Measurements from ENCODE around the gene ANO5. TPM values are rescaled to one million over a fixed set of nuclear protein-coding genes. Genes with fewer than 3 reads are reported as not detected.

The ANO5 gene
- total RNA-seq, 1 experiment from 2014 or later, result 1.1 TPM

GRCh38 chr11:22208151-22208858 is 15.4 kb downstream of the ANO5 start:
- Histone ChIP-seq H3K9me2 (ENCODE audit: insufficient read depth) (no peaks in the 10 kb centered on the region), H2AFZ (ENCODE audit: low read depth, low read length, poor library complexity, severe bottlenecking) (no peak overlapping the region), H3K9me3 (ENCODE audit: control insufficient read depth in 1 of 2, insufficient read depth in 1 of 2, low read depth in 1 of 2, low read length in 2 of 2) (no peaks in the 10 kb centered on the region), H3K4me1 (ENCODE audit: control insufficient read depth in 1 of 2, insufficient read depth in 2 of 2, low read length in 2 of 2) (no peaks in the 10 kb centered on the region), H3K27me3 (ENCODE audit: insufficient read depth, low read length) (no peaks in the 10 kb centered on the region), H3K9ac (ENCODE audit: low read length) (no peak overlapping the region), H3K27ac (ENCODE audit: low read depth, low read length) (no peak overlapping the region), H3K4me2 (ENCODE audit: low read length) (no peak overlapping the region), H3K36me3 (ENCODE audit: control insufficient read depth in 1 of 2, insufficient read depth in 2 of 2, low read length in 2 of 2) (no peaks in the 10 kb centered on the region), H3K4me3 (replicated peaks in 1 of 2; ENCODE audit: low read depth in 1 of 2, low read length in 2 of 2) (no peak overlapping the region), H4K20me1 (ENCODE audit: insufficient read depth) (no peaks in the 10 kb centered on the region), H3K79me2 (ENCODE audit: insufficient read depth, low read length) (no peaks in the 10 kb centered on the region)
- intact Hi-C loops (cut with micrococcal nuclease), result no loop called here
- ChIA-PET RAD21 (ENCODE audit: low non-redundant PET in 1 of 2, low total read pairs in 2 of 2, uncharacterized antibody in 2 of 2, unreplicated experiment in 2 of 2) (no interaction called here), POLR2A (no interaction called here), CTCF (no interaction called here)
- ATAC-seq, result no peak
- DNase-seq (ENCODE audit: low read depth, low spot score), result no peak
- no TSS peak for BruUV-seq (replicated peaks)
- TF ChIP-seq CEBPB (IDR thresholded peaks at IDR 0.05; ENCODE audit: low read depth) (no peak), JUND (IDR thresholded peaks at IDR 0.05) (no peak), EZH2phosphoT487 (IDR thresholded peaks at IDR 0.05; ENCODE audit: borderline replicate concordance) (no peak), YY1 (IDR thresholded peaks at IDR 0.05; ENCODE audit: extremely low read depth, insufficient replicate concordance, low read depth, low read length) (no peak), SRF (IDR thresholded peaks at IDR 0.05; ENCODE audit: low read depth) (no peak), EZH2 (IDR thresholded peaks at IDR 0.05) (no peak), SIN3A (IDR thresholded peaks at IDR 0.05; ENCODE audit: low read depth) (no peak)
- TF ChIP-seq, protein P1, sequence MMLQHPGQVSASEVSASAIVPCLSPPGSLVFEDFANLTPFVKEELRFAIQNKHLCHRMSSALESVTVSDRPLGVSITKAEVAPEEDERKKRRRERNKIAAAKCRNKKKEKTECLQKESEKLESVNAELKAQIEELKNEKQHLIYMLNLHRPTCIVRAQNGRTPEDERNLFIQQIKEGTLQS (IDR thresholded peaks at IDR 0.05), result no peak

- ChIA-PET CTCF (no interaction called here), POLR2A (no interaction called here), RAD21 (ENCODE audit: low non-redundant PET in 1 of 2, low total read pairs in 2 of 2, uncharacterized antibody in 2 of 2, unreplicated experiment in 2 of 2) (interaction anchor here in 1 of 2 experiments (0.7 kb wide), 1 partner anchor 90 kb away, joined by 5 read pairs; no protein-coding TSS in a partner anchor)
- no peaks in the 10 kb centered on the region for H3K4me1 ChIP-seq (ENCODE audit: control insufficient read depth in 1 of 2, insufficient read depth in 2 of 2, low read length in 2 of 2)
- no peaks in the 10 kb centered on the region for H3K9me2 ChIP-seq (ENCODE audit: insufficient read depth)
- no peaks in the 10 kb centered on the region for H4K20me1 ChIP-seq (ENCODE audit: insufficient read depth)
- no peak overlapping the region for H3K4me3 ChIP-seq (replicated peaks in 1 of 2; ENCODE audit: low read depth in 1 of 2, low read length in 2 of 2)
- no peak overlapping the region for H2AFZ ChIP-seq (ENCODE audit: low read depth, low read length, poor library complexity, severe bottlenecking)
- H3K36me3 ChIP-seq (ENCODE audit: control insufficient read depth in 1 of 2, insufficient read depth in 2 of 2, low read length in 2 of 2), result no peaks in the 10 kb centered on the region
- no peak overlapping the region for H3K27ac ChIP-seq (ENCODE audit: low read depth, low read length)
- H3K27me3 ChIP-seq (ENCODE audit: insufficient read depth, low read length), result no peaks in the 10 kb centered on the region
- BruUV-seq (replicated peaks), result no TSS peak
- H3K79me2 ChIP-seq (ENCODE audit: insufficient read depth, low read length), result no peaks in the 10 kb centered on the region
- H3K9me3 ChIP-seq (ENCODE audit: control insufficient read depth in 1 of 2, insufficient read depth in 1 of 2, low read depth in 1 of 2, low read length in 2 of 2), result no peaks in the 10 kb centered on the region
- intact Hi-C loops (cut with micrococcal nuclease), result no loop called here
- TF ChIP-seq JUND (IDR thresholded peaks at IDR 0.05) (no peak), FOSL1 (IDR thresholded peaks at IDR 0.05; ENCODE audit: low read depth) (no peak), SRF (IDR thresholded peaks at IDR 0.05; ENCODE audit: low read depth) (no peak), EGR1 (IDR thresholded peaks at IDR 0.05; ENCODE audit: low read depth) (no peak)
- TF ChIP-seq, protein P2, sequence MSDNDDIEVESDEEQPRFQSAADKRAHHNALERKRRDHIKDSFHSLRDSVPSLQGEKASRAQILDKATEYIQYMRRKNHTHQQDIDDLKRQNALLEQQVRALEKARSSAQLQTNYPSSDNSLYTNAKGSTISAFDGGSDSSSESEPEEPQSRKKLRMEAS (IDR thresholded peaks at IDR 0.05), result no peak
- TF ChIP-seq, protein P1 (IDR thresholded peaks at IDR 0.05), result no peak
- ATAC-seq (no peak), DNase-seq (ENCODE audit: low read depth, low spot score) (no peak)
- no peak overlapping the region for H3K4me2 ChIP-seq (ENCODE audit: low read length)
- H3K9ac ChIP-seq (ENCODE audit: low read length), result no peak overlapping the region
Observed at GRCh38 chr11:22216940-22217339, 24.1 kb downstream of the ANO5 start.

Data from HCT116 (cell line).